HEK293 (cell line): ENCODE measurements around the gene FRY.

Experiments
- CTCF ChIA-PET: fragments of 350-600 bp; formaldehyde crosslinking; extraction: SDS; loops from one replicate; lab custom pipeline; 2021; ENCODE audit warnings: antibody characterized with exemption; lab: Yijun Ruan, JAX
- POLR2A ChIA-PET: fragments of 300-600 bp; formaldehyde crosslinking; extraction: SDS; loops from one replicate; lab custom pipeline; 2020; ENCODE audit warnings: antibody characterized with exemption, inconsistent platforms; lab: Yijun Ruan, JAX
- H3K27ac ChIP-seq: fragments of 200-500 bp; sonication (Bioruptor generic); 2 replicates; pipeline ENCODE4 v1.5.1; 2014; ENCODE audit warnings: low read depth, low read length, control low read depth, inconsistent platforms; ENCODE audit errors: extremely low read depth
- H3K36me3 ChIP-seq, 2 experiments: fragments of 200-500 bp in 1 of 2; sonication (Bioruptor generic) in 1 of 2; 1 replicate in 1 of 2; 2 replicates in 1 of 2; pipeline ENCODE4 v1.5.1; 2014 to 2017; ENCODE audit warnings: inconsistent platforms in 2 of 2, low read length in 2 of 2; ENCODE audit not compliant: control insufficient read depth in 2 of 2, insufficient read depth in 1 of 2
- H3K4me1 ChIP-seq: fragments of 200-500 bp; sonication (Bioruptor generic); 2 replicates; pipeline ENCODE4 v1.5.1; 2014; ENCODE audit warnings: mild to moderate bottlenecking, low read length, inconsistent platforms; ENCODE audit not compliant: control insufficient read depth, insufficient read depth
- H3K4me3 ChIP-seq: 2 replicates; pipeline ENCODE4 v1.5.1; 2011; ENCODE audit warnings: low read depth, mild to moderate bottlenecking, control low read depth, low read length, moderate library complexity
- H3K9me3 ChIP-seq: fragments of 200-500 bp; sonication (Bioruptor generic); 2 replicates; pipeline ENCODE4 v1.5.1; 2014; ENCODE audit warnings: low read depth, low read length, inconsistent platforms; ENCODE audit not compliant: control insufficient read depth, insufficient read depth
- BCL11B ChIP-seq: fragments of 450-650 bp; formaldehyde crosslinking; IDR thresholded peaks from 2 replicates; pipeline ENCODE4 v1.5.1; 2016; ENCODE audit warnings: low read depth, missing biosample characterization, missing genetic modification characterization
- GLI2 ChIP-seq: fragments of 450-650 bp; formaldehyde crosslinking; IDR thresholded peaks from 2 replicates; pipeline ENCODE4; 2017; ENCODE audit warnings: missing biosample characterization, missing genetic modification characterization, low read depth, borderline replicate concordance
- HIC1 ChIP-seq: fragments of 450-650 bp; formaldehyde crosslinking; IDR thresholded peaks from 2 replicates; pipeline ENCODE4 v1.5.1; 2016; ENCODE audit warnings: missing biosample characterization, missing genetic modification characterization
- HOXA7 ChIP-seq: sonication (generic); formaldehyde crosslinking; IDR thresholded peaks from 2 replicates; pipeline ENCODE4 v1.8.1; 2022; ENCODE audit warnings: missing genetic modification reagents, borderline replicate concordance
- KLF10 ChIP-seq: fragments of 450-650 bp; IDR thresholded peaks from 2 replicates; pipeline ENCODE4 v1.5.1; 2018; ENCODE audit warnings: missing biosample characterization, mild to moderate bottlenecking, missing genetic modification characterization
- PRDM4 ChIP-seq: fragments of 450-650 bp; formaldehyde crosslinking; IDR thresholded peaks from 2 replicates; pipeline ENCODE4 v1.5.1; 2017; ENCODE audit warnings: missing biosample characterization, missing genetic modification characterization
- SALL2 ChIP-seq: fragments of 450-650 bp; formaldehyde crosslinking; IDR thresholded peaks from 2 replicates; pipeline ENCODE4 v1.5.0; 2017; ENCODE audit warnings: missing biosample characterization, mild to moderate bottlenecking, missing genetic modification characterization, borderline replicate concordance
- TRIM28 ChIP-seq: IDR thresholded peaks from 2 replicates; pipeline ENCODE4 v1.6.1; 2011; ENCODE audit warnings: low read length, control low read depth, borderline replicate concordance
- WT1 ChIP-seq: fragments of 450-650 bp; formaldehyde crosslinking; IDR thresholded peaks from 2 replicates; pipeline ENCODE4 v1.5.1; 2016; ENCODE audit warnings: missing biosample characterization, missing genetic modification characterization
- ZBTB1 ChIP-seq: fragments of 450-650 bp; formaldehyde crosslinking; IDR thresholded peaks from 2 replicates; pipeline ENCODE4 v1.5.1; 2016; ENCODE audit warnings: missing biosample characterization, missing genetic modification characterization
- ZBTB21 ChIP-seq: fragments of 450-650 bp; formaldehyde crosslinking; IDR thresholded peaks from 2 replicates; pipeline ENCODE4 v1.5.1; 2017; ENCODE audit warnings: missing biosample characterization, missing genetic modification characterization
- ZBTB6 ChIP-seq: fragments of 450-650 bp; formaldehyde crosslinking; IDR thresholded peaks from 2 replicates; pipeline ENCODE4 v1.5.1; 2017; ENCODE audit warnings: missing biosample characterization, missing genetic modification characterization
- ZBTB8A ChIP-seq: fragments of 450-650 bp; formaldehyde crosslinking; IDR thresholded peaks from 2 replicates; pipeline ENCODE4 v1.5.1; 2016; ENCODE audit warnings: missing biosample characterization, missing genetic modification characterization
- ZFHX2 ChIP-seq: fragments of 450-650 bp; formaldehyde crosslinking; conservative IDR thresholded peaks from 2 replicates; pipeline ENCODE4 v1.5.1; 2016; ENCODE audit warnings: missing biosample characterization, missing genetic modification characterization
- ZNF138 ChIP-seq: fragments of 450-650 bp; formaldehyde crosslinking; IDR thresholded peaks from 2 replicates; pipeline ENCODE4 v1.5.1; 2016; ENCODE audit warnings: missing biosample characterization, missing genetic modification characterization, borderline replicate concordance
- ZNF16 ChIP-seq: fragments of 450-650 bp; formaldehyde crosslinking; IDR thresholded peaks from 2 replicates; pipeline ENCODE4 v1.5.1; 2016; ENCODE audit warnings: low read depth, missing biosample characterization, missing genetic modification characterization
- ZNF23 ChIP-seq: fragments of 450-650 bp; formaldehyde crosslinking; IDR thresholded peaks from 2 replicates; pipeline ENCODE4 v1.5.1; 2016; ENCODE audit warnings: missing biosample characterization, missing genetic modification characterization, borderline replicate concordance
- ZNF26 ChIP-seq: fragments of 450-650 bp; formaldehyde crosslinking; IDR thresholded peaks from 2 replicates; pipeline ENCODE4 v1.5.1; 2016; ENCODE audit warnings: missing biosample characterization, missing genetic modification characterization
- ZNF350 ChIP-seq: fragments of 450-650 bp; formaldehyde crosslinking; IDR thresholded peaks from 2 replicates; pipeline ENCODE4 v1.5.0; 2017; ENCODE audit warnings: missing biosample characterization, mild to moderate bottlenecking, missing genetic modification characterization
- ZNF37A ChIP-seq: fragments of 450-650 bp; IDR thresholded peaks from 2 replicates; pipeline ENCODE4 v1.5.1; 2018; ENCODE audit warnings: missing biosample characterization, missing genetic modification characterization
- ZNF48 ChIP-seq: fragments of 450-650 bp; formaldehyde crosslinking; IDR thresholded peaks from 2 replicates; pipeline ENCODE4 v1.5.1; 2016; ENCODE audit warnings: missing biosample characterization, missing genetic modification characterization
- ZNF639 ChIP-seq: fragments of 450-650 bp; formaldehyde crosslinking; IDR thresholded peaks from 2 replicates; pipeline ENCODE4 v1.5.1; 2016; ENCODE audit warnings: missing biosample characterization, missing genetic modification characterization
- ZNF677 ChIP-seq: fragments of 450-650 bp; IDR thresholded peaks from 2 replicates; pipeline ENCODE4 v1.5.0; 2018; ENCODE audit warnings: missing biosample characterization, mild to moderate bottlenecking, missing genetic modification characterization, moderate library complexity
- ZNF76 ChIP-seq: fragments of 450-650 bp; formaldehyde crosslinking; IDR thresholded peaks from 2 replicates; pipeline ENCODE4; 2016; ENCODE audit warnings: low read depth, missing biosample characterization, missing genetic modification characterization, borderline replicate concordance
- ZNF837 ChIP-seq: fragments of 450-650 bp; formaldehyde crosslinking; IDR thresholded peaks from 2 replicates; pipeline ENCODE4 v1.5.1; 2016; ENCODE audit warnings: missing biosample characterization, missing genetic modification characterization
- ZSCAN16 ChIP-seq: fragments of 450-650 bp; formaldehyde crosslinking; IDR thresholded peaks from 2 replicates; pipeline ENCODE4 v1.5.1; 2016; ENCODE audit warnings: missing biosample characterization, missing genetic modification characterization

Gene FRY

GRCh38 chr13:32298695-32299094 lies 267.1 kb downstream of the FRY start (continued):
- no peak for TF ChIP-seq ZFHX2 (tag by site-specific recombination)
- TF ChIP-seq ZNF76 (tag by site-specific recombination), result no peak
- TF ChIP-seq ZNF23, result no peak
- TF ChIP-seq BCL11B, result no peak
- TF ChIP-seq ZNF26, result no peak
- no peak for TF ChIP-seq HOXA7
- TF ChIP-seq, all 188 proteins: peak for 0

- POLR2A ChIA-PET, result no interaction called here
- no peak overlapping the region for H3K4me3 ChIP-seq
- TF ChIP-seq WT1 (no peak), ZNF37A (no peak), ZBTB21 (tag by site-specific recombination) (no peak), ZNF350 (tag by site-specific recombination) (no peak), ZNF677 (no peak)
- H3K9me3 ChIP-seq, result no peaks in the 10 kb centered on the region
- H3K27ac ChIP-seq, result no peak overlapping the region
- no peaks in the 10 kb centered on the region for H3K4me1 ChIP-seq
- no peaks in the 10 kb centered on the region for H3K36me3 ChIP-seq
- CTCF ChIA-PET, result interaction anchor here (1.9 kb wide), 1 partner anchor 9 kb away, joined by 5 read pairs; no protein-coding TSS in a partner anchor
Measured at GRCh38 chr13:32299893-32300292, 268.3 kb downstream of the FRY start.

GRCh38 chr13:32300406-32300805 lies 268.8 kb downstream of the FRY start:
- ChIA-PET POLR2A (no interaction called here), CTCF (interaction anchor here (0.6 to 1.9 kb wide), 2 partner anchors 9 to 52 kb away, joined by 3 to 5 read pairs; no protein-coding TSS in a partner anchor)
- H3K36me3 ChIP-seq, result no peaks in the 10 kb centered on the region
- TF ChIP-seq SALL2 (tag by site-specific recombination) (no peak), ZBTB1 (no peak), ZNF639 (no peak), GLI2 (tag by site-specific recombination) (no peak), ZNF138 (tag by site-specific recombination) (no peak), ZNF16 (no peak), ZNF48 (tag by site-specific recombination) (no peak), ZSCAN16 (tag by site-specific recombination) (no peak), TRIM28 (no peak), ZBTB6 (no peak), KLF10 (tag by site-specific recombination) (no peak), ZBTB8A (tag by site-specific recombination) (no peak), ZNF837 (tag by site-specific recombination) (no peak), HIC1 (tag by site-specific recombination) (no peak), PRDM4 (no peak)
- no peaks in the 10 kb centered on the region for H3K9me3 ChIP-seq
- no peaks in the 10 kb centered on the region for H3K4me1 ChIP-seq
- H3K27ac ChIP-seq, result no peak overlapping the region
- H3K4me3 ChIP-seq, result no peak overlapping the region
